T-helper 1 cell (primary cell): ENCODE results near the gene GALNT7.

Experiments used
- DNase-seq, 5 donors: peaks; one replicate each; pipeline ENCODE4 v3.0.0-alpha.2; 2012 to 2020

The GALNT7 gene

DNA sequence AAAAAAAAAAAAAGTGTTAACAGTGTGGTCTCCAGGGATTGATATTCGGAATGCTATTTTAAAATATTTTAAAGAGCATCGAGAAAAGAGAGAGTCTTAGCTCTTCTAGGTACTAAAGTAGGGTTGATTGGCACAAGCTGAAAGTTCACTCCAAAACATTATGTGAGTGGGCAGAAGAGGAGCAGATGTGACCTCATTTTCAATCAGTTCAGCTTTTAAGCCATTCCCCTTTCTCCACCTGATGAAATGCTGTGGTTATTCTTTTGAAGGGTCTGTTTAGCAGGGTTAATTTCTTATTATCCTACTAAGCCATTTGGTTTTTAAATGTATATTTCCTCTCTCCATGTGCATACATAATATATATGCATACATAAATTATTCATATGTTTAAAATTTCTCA lies 69.2 kb downstream of the GALNT7 start:
- no peak for DNase-seq

DNA sequence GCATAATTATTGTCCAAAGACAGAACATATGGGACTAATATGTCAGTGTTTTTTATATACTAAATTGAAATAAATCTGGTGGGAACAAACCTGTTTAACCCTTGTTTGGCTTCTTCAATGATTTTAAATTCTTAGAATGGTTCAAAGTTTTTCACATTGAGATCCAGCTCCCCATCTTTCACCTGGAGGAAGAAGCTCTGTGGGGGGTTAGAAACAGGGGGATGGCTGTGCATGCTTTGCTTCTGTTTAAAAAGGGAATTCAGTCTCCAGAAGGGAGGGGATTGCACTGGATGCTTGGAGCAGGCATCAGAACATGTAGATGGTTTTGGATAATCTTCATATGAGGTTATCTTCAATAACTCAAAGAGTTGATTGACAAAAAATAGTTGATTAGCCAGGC lies 72.1 kb downstream of the GALNT7 start:
- no peak for DNase-seq

DNA sequence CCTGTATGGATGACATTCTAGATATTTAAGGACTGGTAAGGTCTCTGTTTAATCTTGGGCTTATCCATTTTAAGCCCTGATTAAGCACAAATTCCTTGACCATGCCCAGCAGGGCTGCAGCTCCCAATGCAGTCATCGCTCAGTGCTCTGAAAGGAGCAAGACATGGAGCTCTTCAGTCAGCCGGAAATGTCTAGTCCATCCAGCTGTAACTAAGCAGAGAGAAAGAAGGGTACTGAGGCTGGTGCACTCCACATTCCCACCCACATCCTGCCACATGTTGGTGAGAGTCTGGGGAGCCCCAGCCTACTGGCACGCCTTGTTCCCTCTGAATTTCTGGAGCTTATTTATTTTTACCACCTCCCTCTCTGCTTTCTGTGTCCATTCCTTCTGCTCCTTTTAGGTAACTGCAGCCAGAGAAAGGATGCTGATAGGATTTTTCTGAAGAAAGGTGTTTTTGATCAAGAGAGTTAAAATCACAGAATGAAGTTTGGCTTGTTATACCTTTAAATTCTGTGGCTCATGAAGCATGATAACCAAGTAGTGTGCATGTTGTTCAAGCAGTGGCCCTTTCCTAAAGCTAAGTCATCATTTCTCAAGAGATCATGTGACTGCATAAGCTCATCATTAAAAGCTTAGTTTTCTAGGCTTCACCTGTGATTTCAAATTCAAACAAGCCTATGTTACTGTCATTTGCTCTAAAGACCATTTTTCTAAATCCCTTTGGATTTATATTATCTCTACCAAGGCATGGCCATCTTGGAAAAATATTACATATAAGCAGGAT lies 74.0 kb downstream of the GALNT7 start:
- DNase-seq, result no peak

DNA sequence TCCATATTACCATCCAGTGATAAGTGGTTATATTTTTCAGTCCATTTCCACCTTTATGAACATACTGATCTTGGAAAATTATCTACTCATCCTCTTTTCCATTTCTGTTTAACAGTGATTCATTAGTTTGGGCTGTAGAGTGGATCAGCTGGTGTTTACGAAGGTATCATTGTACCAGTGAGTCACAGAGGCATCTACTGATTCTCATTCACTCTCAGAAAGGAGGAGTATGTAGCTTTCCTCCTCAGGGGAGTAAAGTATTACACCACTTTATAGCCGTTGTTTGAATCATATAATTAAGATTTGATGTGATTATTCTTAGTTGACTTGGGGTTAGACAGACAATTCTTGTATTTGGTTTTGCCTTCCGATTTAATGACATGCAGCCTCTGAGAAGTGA lies 74.7 kb downstream of the GALNT7 start:
- no peak for DNase-seq

DNA sequence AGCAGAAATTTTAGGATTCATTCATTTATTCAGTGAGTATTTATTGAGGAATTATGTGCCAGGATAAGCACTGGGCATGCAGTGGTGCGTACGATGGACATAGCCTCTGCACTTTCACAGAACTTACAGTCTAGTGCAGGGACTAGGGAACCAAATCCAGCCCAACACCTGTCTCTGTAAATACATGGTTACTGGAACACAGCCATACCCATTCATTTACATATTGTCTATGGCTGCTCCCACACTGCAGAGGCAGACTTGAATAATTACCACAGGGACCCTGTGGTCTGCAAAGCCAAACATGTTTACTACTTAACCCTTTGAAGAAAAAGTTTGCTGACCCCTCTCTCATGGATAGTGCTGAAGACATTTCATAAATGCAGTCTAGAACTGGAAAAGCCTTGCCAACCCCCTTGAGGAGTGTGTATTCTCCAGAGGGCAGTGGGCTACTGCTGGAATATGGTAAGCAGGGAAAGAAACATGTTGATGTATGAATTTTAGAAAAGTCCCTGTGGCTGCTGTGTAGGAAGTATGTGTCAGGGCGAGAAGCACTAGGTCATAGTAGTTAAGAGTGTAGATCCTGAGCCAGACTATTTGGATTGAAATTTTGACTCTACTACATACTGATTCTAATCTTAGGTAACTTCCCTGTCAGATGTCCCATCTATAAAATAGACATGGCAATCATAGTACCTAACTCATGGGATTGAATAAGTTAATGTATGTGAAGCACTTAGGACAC lies 75.5 kb downstream of the GALNT7 start:
- DNase-seq, result no peak

DNA sequence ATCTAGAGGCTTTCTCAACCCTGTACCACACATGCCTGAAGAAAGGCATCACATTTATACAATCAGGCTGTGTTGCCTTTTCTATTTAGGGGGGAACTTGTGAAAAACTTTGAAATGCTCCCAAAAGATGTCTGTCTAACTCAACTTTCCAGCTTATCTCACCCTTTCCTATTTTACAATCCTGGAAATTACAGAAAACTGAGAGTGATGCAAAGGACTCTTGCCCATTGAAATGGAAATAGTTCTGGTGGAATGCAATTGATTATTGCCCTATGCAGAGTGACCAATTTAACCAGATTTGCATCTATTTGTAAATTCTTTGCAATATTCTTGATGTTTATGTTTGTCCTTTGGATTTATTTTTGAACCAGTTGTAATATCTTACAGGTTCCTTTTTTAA lies 77.3 kb downstream of the GALNT7 start:
- DNase-seq, result no peak

DNA sequence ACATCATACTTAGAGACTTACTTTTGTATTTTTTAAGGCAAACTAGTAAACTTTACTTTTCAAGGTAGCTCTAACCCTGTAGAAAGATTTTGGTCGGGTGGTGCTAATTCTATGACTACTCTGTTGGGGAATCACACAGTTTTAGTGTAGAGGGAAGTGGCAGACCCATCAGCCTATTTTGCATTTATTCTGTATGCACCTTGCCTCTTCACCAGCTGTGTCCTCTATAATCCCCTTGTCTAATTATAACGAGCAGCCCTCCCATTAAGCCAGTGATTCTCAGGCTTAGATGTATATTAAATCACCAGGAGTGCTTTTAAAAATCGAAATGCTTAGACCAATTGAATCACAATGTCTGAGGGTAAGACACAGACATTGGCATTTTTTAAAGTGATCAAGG lies 78.1 kb downstream of the GALNT7 start:
- DNase-seq, result no peak

DNA sequence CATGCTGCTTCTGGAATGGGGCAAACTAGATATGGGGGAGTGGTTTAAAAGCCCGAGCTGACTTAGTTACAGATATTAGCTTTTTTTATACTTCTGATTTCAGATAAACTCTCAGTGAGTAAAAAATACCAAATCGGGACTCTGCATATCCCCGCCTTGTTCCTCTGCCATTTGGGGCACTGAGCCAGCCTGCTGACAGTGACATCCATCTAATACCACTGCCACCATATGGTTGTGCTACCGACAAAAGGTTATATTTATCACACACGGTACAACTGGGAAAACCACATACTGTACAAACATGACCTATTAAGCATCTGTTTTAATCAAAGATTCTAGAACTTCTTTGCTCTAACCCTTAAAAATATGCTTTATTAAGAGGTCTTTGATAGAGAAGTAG lies 78.7 kb downstream of the GALNT7 start:
- DNase-seq, result no peak

DNA sequence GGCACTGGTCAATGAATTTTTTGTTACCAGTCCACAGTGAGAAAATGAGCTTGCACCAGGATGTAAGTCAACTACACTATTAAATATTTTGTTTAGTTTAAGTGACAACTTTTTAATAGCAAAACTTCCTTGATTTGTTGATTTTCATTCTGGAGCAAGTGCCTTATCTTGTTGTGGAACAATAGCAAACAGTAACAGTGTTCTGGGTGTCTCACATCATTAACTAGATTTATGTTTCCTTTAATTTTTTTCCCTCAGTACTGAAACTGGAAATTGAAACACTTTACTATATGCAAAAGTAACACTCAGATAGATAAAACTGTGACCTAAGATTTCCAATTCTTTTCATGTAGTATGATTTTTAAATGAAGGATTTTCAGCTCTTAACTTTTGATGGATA lies 80.1 kb downstream of the GALNT7 start:
- no peak for DNase-seq

DNA sequence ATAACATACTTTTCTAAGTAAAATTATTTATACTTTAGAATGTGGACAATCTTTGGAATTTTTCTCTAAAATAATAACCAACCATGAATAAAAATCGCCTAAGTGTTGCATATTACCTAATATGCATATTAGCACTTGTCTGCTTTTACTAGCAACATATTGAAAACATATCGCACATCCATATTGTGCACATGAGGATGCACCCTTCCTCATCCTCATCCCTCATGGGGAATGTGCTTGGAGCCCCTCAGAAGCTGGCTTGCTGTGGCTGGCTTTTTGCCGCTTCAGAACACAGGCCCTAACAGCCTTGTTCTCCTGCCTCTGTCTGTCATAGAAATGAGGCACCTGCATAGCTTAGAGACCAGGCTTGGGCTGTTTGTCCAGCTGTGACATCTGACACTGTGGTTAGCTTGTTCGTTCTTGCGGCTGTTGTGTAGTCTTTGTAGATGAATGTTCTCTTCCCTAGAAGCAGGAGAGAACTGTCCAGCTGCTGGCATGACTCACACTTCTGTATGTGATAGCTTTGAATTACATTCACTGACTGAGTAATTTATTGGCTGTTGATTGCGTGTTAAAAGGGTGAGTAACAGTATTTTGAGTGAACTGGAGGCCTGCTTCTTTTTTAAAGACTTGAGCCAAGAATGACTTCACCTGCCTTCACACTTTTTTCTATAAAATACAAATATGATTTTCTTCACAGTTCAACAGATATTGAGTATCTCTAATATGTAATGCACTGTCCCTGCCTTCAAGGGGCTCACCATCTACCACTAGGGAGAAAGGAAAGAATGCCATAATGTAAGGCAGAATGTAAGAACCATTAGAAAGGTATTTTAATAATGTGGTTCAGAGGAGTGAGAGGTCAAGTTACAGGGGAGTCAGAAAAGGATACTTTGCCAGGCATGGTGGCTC lies 83.7 kb downstream of the GALNT7 start:
- DNase-seq, result no peak

DNA sequence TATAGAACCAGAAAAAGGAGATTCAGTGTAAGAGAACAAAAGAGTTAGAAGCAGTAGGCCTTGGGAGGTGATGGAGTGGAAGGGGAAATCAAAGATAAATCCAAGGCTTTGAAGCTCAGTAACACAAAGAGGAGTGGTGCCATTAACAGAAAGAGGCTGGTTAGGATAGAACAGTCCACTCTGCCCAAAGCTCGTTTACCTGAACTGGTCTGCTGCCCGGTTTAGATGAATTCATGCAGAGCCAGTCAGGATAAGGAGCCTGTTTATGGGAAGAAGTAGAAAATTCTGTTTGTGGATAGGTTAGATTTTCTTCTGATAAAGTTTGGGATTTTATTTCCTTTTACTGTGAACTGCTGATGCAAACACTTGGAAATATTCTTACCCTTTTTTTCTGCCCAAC lies 85.0 kb downstream of the GALNT7 start:
- no peak for DNase-seq

DNA sequence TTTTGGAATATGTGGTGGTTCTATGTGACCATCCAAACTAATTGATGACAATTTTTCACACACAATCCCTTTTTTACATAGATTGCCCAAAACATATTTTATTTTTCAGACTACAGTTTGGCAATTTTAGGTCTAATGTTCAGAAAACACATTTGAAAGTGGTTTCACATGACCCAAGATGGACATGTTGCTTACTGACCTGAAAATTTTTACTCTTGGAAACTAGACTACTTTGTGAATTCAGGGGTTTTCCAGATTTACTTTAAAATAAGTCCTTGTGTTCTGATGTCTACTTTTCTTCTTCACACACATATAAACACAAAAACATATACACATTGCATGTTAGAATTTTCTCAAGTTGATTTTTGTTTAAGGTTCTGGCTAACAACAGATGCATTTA lies 86.0 kb downstream of the GALNT7 start:
- DNase-seq, result no peak

DNA sequence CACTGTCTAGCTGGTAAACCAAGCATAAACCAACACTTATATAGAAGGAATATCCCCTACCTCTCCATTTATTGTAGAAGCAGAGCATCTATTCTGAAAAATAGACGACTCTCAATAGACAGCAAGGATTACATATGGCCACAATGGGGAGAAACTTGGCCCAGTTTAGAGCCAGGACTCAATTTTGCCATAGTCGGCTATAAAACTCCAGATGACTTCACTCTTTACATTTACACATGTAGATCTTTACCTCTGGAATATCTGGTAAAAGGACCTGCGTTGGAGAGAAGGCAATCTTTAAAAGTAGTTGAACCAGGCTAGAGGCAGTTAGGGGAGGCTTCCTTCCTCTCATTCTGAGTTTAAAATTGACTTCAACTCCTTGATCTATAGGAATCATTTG lies 88.2 kb downstream of the GALNT7 start:
- no peak for DNase-seq

DNA sequence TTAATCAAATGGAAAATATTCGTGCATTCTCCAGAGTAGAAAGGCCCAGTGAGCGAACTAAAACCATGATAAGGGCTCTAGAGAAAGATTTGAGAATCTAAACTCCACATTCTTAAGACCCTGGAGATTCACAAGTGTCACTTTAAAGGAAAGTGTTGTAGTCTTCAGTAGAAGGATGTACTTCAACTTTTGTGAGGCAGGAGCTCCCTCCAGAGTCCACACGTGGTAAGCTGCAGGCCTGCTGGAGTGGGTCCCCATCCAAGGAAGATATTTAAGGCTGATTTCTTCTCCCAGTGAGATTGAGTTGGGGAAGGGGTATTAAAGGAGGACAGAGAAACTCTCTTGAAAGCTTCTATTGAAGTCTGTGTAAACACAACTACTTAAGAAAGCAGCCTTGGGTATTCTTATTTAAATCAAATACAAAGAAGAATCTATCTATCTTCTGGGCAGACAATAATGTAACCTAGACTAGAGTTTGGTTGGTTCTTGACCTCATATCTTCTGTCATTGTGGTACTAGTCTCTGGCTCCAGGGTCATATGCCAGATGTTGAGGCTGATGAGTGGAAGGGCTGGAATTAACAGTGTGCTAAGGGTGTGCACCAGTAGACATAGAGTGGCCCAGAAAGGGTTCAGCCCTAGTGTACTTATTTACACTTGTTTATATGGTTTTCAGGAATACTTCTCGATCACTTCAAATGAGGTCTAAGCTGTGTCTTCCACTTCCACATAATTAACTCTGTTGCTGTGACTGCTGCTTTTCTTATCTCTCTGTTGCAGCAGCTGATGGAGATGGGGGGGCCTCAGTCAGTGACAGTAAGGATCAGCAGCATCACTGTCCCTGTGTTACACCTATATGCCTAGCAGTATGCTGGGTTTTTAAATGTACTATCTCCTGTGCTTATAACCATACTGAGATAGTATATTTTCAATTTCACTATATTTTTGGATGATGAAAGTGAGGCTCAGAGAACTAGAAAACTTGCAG lies 89.4 kb downstream of the GALNT7 start:
- peak; percentile 10 to 48 (median 24) for DNase-seq

DNA sequence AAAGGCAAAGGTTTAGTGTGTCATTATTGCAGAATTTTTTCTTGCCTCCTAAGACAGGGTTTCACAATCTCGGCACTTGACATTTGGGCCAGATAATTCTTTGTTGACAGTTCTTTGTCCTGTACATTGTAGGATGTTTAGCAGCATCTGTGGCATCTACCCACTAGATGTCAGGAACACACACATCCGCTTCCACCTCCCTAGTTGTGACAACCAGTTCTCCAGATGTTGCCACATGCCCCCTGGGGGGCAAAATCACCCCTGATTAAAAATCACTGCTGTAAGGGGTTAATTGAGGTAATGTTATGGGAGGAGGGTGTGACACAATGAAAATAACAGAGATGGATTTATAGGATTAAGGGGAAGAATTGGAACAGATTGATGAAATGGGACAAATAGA lies 90.3 kb downstream of the GALNT7 start:
- DNase-seq, result no peak

DNA sequence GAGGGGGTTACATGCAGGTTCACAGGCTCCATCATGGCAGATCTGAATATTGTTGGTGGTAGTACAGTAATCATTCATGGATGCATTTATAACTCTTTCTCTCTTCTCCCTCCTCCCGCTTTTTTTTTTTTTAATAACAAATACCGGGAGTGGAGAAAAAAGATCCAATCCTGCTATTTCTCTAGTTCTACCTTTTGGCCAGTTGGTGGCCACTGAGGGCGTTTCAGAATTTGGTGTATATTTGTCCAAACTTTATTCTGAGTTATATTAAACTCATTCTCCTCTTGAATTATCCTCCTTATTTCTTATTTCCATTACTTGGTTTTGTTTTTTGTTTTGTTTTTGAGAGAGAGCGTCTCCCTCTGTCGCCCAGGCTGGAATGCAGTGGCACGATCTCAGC lies 90.7 kb downstream of the GALNT7 start:
- DNase-seq, result no peak

DNA sequence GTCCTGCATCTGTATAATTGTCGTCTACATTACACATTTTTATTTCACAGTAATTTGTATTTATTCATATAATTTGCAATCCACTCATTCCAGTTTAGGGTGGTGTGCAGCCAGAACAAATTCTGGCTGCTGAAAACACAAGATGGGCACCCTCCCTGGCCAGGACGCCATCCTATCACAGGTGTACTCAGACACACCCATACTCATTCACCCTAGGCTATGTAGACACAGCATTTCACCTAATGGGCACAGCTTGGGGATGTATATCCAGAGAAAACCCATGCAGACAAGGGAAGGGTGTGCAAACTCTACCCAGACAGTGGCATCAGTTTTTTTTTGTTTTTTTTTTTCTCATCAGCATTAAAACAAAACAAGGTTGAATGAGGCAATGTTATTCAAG lies 92.4 kb downstream of the GALNT7 start:
- DNase-seq, result no peak

DNA sequence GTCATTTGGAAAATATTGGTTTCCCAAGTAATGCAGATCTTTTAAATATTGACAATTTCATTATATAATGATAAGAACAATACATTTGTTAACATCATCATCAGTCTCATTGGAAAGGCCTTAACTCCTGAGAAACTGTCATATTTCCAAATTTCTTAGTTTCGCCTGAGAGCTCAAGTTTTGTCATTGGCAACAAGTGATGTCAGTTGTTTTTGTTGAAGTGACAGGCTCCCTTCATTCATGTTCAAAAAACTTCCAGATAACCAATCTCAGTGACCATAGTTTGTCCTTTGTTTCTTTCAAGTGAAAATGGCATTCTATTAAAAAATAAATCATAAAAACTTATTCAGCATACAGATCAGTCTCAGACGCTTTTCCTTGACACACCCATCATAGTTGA lies 93.8 kb downstream of the GALNT7 start:
- no peak for DNase-seq

DNA sequence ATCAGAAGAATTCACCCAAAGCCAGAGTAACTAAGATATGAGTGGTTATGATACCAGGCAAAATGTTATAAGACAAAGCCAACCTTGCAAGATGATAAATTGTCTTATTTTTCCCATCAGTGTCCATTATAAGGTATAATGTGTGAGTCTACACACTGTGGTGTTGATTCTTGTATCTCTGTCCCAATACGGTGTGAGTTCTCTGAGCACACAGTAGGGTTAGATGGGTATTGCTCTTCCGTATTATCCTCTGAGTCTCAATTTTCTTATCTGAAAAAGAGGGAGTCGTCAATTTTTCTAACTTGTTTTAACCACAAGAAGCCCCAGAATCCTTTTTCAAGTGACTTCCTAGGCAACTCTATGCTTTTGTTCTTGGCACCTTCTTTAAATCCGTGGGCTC lies 95.6 kb downstream of the GALNT7 start:
- no peak for DNase-seq

DNA sequence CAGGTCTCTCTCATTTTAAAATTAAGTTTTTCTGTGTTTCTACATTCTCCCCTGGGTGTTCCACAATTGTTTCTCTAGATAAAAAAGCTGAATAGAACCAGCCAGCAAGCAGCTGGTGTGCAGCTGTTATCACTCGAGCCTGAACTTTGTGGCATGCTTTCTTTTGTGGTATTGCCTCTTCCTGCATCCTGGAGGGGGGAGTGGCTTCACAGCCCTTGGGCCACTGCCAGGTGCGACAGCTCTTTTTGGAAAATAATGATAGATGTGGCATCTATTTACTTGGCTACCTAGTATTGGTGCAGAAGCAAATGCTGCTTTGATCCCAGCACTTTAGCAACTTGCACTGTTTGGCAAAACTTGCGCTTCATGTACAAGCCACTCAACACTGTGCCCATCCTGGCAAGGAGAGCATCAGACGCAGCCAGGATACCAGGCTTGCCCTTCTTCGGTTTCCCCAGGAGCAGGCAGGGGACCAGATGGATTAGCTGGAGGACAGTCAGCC lies 96.1 kb downstream of the GALNT7 start:
- DNase-seq, result peak in 2 of 5 donors; percentile 10 to 17

DNA sequence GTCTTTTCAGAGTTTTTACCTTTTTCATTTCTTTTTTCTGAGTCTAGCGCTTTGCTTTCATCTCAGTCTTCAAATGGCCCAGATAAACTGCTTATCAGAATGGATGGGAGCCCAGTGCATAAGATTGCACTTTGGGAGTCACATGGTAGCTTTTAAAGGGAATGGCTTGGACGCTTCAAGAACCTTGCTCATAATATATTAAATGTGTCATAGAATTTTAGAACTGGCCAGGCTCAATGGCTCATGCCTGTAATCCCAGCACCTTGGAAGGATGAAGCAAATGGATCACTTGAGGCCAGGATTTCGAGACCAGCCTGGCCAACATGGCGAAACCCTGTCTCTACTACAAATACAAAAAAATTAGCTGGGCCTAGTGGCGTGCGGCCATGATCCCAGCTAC lies 97.1 kb downstream of the GALNT7 start:
- no peak for DNase-seq

DNA sequence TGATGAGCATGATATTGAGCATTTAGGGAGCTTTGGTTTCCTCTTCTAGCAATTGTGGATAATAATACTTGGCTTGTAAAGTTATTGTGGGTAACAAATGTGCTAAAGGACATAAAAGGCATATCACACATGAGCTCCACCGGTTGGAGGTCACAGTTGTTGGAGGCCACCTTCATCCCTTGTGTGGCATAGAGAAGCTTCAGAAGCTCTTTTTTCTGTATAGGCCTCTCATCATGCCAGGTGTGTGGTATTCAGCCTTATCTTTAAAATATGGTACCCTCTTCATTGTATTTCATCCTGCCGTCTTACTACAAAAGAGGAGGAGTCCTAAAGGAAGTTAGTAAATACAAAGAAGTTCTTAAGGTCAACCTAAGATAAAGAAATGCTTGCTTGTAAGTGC lies 99.1 kb downstream of the GALNT7 start:
- no peak for DNase-seq
